ENCODE measurements around the gene CSH2.
"Not testable (repeated sequence)": the region's sequence is repeated elsewhere in the genome, so short reads cannot be mapped to it uniquely, and the experiment has no call there.

The CSH2 gene

DNA sequence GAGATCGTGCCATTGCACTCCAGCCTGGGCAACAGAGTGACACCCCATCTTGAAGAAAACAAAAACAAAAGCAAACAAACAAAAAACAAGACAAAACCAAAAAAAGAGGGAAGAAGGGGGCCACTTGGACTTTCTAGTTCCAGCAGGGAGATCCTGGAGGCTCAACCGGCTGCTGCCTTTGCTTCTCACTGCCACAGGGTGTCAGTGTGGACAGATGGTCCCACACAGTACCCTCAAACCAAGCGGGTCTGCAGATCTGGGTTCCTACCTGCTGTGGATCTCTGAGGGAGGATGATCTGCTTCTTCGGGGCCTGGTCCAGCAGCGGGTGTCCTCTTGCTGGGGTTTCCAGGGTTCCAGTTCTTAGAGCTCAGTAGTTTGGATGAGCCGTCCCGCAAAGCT is 6.9 kb downstream of the CSH2 start:
- peak in 1 of 10 donors; percentile 63 for DNase-seq
- intact Hi-C loops (cut with DNase I) = not testable (repeated sequence)

- DNase-seq = peak in 1 of 10 donors; percentile 27
- intact Hi-C loops (cut with DNase I) = no loop called here
These were observed 14.2 kb downstream of the CSH2 start for GRCh38 chr17:63859257-63859656.

- DNase-seq = peak in 2 of 10 donors; percentile 52 to 57
- intact Hi-C loops (cut with DNase I) = not testable (repeated sequence)
These were observed 17.1 kb downstream of the CSH2 start for GRCh38 chr17:63856425-63856824.

- no peak for DNase-seq
- intact Hi-C loops (cut with DNase I) = no loop called here
These were observed 18.3 kb downstream of the CSH2 start for GRCh38 chr17:63855185-63855584.

- intact Hi-C loops (cut with DNase I) = no loop called here
- no peak for DNase-seq
These were observed 18.8 kb downstream of the CSH2 start for GRCh38 chr17:63854709-63855108.

- intact Hi-C loops (cut with DNase I) = no loop called here
- peak in 1 of 10 donors; percentile 5 for DNase-seq
These were observed 20.2 kb downstream of the CSH2 start for GRCh38 chr17:63853260-63853659.

DNA sequence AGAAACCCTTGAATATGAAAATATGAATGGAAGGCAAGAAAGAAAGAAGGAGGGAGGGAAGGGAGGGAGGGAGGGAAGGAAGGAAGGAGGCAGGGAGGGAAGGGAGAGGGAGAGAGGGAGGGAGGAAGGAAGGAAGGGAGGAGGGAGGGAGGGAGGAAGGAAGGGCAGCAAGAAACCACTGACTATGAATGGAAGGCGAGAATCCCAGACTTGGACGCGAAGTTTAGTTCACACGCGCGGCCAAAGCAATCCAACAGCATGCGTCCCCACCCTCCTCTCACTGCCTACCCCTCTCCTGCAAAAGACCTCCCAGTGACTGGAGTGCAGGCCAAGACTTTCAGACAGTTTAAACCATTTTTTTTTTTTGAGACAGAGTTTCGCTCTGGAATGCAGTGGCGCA is 23.1 kb downstream of the CSH2 start:
- DNase-seq = no peak
- intact Hi-C loops (cut with DNase I) = no loop called here

GRCh38 chr17:63848834-63849689 is 24.4 kb downstream of the CSH2 start:
- peak; percentile 82 to 98 (median 92) for DNase-seq
- intact Hi-C loops (cut with DNase I) = no loop called here

DNA sequence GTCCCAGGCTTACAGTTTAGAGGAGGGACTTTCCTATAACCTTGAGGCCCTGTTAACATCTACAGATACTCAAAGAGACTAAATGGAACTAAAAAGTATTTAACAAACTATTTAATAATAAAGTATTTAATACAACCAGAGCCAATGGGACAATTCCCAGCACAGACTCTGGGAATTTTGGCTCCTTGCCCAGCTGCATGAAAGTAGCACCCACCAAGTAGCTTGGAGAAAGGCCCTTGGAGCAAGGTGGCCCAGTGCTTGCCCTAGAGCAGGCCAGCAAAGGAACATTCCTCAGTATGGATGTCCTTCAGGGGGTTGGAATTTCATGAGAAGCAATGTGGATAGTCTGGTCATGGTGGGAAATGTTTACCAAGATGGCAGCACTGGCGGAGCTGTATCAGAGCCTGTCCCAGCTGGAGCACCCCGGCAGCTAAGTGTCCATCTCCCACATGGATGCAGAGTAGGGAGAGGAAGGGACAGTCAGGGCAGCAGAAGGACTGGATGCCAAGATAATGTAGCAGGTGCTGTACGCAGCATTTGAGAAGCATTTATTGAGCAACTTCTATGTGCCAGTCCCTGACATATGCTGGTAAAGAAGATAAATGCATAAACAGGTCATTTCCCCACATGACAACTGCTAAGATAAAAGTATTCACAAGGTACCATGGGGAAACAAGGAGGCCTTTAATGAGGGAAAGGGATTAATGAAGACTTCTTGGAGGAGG is 25.8 kb downstream of the CSH2 start:
- DNase-seq = peak in 1 of 10 donors; percentile 44
- intact Hi-C loops (cut with DNase I) = no loop called here

GRCh38 chr17:63845509-63845908 is 28.0 kb downstream of the CSH2 start:
- DNase-seq = peak in 1 of 10 donors; percentile 3
- intact Hi-C loops (cut with DNase I) = no loop called here

DNA sequence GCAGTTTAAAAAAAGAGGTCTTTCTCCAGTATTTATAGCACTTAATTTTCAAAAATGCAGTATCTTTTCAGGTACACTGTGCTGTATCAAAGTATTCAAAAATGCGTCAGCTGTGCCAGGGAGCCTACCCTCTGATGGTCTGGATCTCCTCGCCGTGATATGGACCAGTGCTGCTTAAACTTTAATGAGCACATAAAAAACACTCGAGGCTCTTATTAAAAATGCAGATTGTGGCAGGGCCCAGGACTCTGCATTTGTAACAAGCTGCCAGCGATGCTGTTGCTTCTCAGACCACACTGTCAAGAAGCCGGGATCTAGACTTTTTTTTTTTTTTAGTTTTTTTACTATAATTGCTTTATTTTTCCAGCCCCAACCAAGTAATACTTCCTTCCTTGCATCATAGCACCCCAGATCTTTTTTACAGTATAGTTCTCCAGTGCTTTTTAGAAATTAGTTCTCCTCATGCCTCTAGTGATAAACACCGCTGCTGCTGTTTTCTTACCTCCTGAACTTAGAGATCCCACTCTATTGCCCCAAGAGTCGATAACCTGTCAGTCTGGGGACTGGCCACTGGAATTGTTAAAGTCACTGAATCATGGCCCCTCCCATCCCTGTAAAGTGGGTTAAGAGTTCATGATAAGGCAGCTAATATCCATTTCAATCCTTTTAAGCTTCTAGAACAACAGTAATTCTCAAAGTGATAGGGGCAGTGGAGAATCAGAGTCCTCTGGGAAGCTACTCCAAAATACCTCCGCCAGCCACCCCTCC is 29.4 kb downstream of the CSH2 start:
- DNase-seq = no peak

DNA sequence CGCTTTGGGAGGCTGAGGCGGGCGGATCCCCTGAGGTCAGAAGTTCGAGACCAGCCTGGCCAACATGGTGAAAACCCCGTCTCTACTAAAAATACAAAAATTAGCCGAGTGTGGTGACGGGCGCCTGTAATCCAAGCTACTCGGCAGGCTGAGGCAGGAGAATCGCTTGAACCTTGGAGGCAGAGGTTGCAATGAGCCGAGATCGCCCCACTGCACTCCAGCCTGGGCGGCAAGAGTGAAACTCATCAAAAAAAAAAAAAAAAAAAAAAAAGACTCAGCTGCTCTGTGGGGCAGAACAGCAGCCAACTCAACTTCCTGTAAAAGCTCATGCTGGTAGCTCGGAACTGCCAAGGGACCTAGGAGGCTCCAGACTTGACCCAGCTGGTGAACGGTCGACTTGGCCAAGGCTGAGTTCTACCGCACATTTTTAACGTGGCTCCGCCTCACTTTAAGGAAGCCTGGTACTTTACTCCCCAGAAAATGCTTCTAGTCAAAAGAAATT is 30.0 kb downstream of the CSH2 start:
- DNase-seq = peak in 1 of 10 donors; percentile 61
- intact Hi-C loops (cut with DNase I) = loop anchor here (2.0 to 5.0 kb wide), 2 partner anchors 17 to 221 kb away; partner anchors contain the start of genes FTSJ3, MAP3K3 and PSMC5

More for the DNA sequence above, 29.4 kb downstream of the CSH2 start:
- intact Hi-C loops (cut with DNase I) = loop anchor here (2.0 to 5.0 kb wide), 2 partner anchors 17 to 222 kb away; partner anchors contain the start of genes FTSJ3, MAP3K3 and PSMC5

DNA sequence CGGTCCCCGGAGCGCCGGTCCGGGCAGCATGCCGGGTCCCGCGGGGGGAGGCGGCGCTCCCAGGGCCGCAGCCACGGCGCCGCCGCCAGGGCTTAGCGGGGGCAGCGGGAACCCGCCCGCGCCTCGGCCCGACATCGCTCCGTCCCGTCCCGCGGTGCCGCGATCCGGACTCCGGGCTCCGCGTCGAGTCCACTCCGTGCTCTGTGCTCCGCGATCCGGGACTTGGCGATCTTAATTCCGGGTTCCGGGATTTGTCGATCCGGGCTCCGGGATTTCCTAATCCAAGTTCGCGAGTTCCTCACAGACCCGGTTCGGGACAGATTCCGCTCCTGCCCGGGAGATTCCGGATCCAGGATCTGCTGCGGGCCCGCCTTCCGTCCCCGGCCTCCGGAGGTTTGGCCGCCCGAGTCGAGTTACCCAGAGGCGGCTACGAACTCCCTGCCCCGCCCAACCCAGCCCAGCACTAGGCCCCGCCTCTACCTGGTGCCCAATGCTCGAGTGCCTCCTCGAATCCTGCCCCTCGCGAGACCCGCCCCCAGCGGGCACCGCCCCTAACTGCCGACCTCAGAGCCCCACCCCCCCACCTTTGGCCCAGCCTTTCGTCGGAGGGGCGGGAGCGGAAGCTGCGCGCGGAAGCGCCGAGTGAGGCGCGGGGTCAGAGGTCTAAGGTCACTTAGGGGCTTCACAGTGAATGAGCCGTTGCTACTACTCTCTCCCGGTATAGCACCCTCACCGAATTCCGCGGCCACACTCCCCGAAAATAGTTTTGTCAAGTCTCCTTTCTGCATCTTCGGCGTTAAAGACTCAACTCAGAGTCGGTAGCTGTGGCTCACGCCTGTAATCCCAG is 30.7 kb downstream of the CSH2 start, which contains the start of gene SMARCD2:
Gene SMARCD2, minus strand, starts transcription at position 146 of the 847 bp plus-strand sequence. Its CDS starts 11 bp downstream, at position 135.
- intact Hi-C loops (cut with DNase I) = loop anchor here (2.0 to 5.0 kb wide), 2 partner anchors 16 to 220 kb away; partner anchors contain the start of genes FTSJ3, MAP3K3 and PSMC5
- DNase-seq = peak; percentile 93 to 100 (median 98)

- intact Hi-C loops (cut with DNase I) = loop anchor here (2.0 to 5.0 kb wide), 2 partner anchors 15 to 220 kb away; partner anchors contain the start of genes FTSJ3, MAP3K3 and PSMC5
- peak in 2 of 10 donors; percentile 28 to 90 for DNase-seq
These were observed 31.3 kb downstream of the CSH2 start for GRCh38 chr17:63842173-63842539.

DNA sequence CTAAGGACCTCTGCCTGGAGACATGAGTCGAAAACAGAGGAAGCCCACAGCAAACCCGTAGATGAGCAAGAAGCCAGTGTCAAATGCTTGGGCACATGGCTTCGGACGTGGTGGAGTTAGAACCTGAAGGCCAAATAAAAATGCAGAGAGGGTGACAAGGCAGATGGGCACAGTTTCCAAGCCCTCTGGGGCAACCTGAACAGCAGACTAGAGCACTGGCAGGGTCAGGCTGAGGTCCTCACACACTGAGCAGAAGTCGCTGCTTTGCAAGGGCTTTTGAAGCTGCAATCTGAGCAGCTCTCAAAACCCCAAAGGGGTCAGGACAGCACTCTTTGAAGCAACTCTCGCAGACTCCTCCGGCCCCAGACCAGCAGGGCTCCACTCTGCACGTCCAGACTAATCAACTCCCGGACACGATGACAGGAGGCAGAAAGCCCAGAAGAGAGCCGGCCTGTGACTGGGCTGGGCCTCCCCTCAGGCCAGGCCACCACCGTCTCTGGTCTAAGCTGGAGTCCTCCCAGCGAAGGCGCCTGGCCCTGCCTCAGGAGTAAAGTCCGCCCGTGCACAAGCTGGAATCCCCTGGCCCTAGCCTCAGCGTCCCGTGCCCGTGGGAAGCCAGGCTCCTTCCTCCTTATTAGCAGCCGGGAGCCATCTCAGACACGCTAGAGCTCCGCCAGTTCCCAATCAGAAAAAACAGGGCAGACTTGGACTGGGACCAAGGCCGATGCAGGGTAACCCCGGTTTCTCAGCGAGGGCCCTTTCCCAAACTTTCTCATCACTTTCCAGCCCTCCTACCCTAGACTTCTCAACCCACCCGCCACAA is 31.9 kb downstream of the CSH2 start:
- intact Hi-C loops (cut with DNase I) = loop anchor here (2.0 to 5.0 kb wide), 2 partner anchors 15 to 219 kb away; partner anchors contain the start of genes FTSJ3, MAP3K3 and PSMC5
- DNase-seq = peak in 6 of 10 donors; percentile 31 to 91 (median 45)

DNA sequence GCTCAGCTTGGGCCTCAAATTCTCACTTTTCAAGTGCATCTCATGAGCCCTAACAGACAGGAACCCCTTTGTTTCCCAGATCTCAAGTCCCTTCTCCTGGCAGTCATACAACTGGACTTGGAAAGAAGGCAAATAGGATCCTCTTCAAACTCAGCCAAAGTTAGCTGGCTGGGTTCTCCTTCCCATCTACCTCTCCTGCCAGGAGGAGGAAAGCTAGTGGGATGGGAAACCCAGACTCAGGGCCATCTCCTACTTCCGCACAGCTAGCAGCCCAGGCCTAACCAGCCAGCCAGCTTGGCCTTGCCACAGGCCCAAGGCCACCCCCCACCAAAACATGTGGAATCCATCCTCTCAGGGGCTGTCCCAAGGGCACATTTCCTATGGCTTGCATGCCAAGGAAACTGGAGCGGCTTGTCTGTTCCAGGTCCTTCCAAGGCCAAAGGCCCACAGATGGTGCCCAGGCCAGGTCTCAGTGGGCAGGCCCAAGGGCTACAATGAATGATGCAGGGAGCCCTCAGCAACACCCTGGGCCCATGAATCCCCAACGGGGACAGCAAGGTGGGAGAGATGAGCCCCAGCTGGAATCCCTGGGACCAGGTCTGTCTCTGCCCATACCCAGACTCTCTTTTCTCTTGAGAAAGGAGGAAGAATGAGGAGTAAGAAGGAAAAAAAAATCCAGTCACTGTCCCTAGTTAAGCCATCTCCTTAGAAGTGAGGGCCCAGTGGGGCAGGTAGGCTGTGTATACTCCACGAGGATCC is 32.7 kb downstream of the CSH2 start:
- DNase-seq = no peak
- intact Hi-C loops (cut with DNase I) = loop anchor here (5.0 kb wide), 1 partner anchor 218 kb away; the partner anchor contains the start of gene MAP3K3

GRCh38 chr17:63838631-63839171 is 34.8 kb downstream of the CSH2 start:
- DNase-seq = peak; percentile 79 to 98 (median 91)
- intact Hi-C loops (cut with DNase I) = no loop called here
